Measurements from ENCODE around the gene ULK3.

DNA sequence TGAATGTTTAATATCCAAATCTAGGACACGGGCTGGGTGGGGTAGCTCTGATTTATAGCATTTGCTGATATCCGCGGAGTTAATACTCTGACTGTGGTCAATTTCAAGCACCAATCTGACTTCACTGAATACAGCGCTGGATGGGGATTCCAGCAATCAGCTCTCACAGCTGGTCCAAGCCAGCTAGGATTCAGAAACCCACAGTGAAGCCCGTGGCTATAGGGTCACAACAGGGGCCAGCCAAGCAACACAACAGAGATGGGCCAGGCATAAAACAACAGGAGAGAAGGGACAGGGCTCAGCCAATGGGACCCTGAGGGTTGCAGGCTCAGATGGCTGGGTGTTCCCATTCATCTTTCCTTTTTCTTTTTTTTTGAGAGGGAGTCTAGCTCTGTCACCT, 35.7 kb downstream of the ULK3 start:
- TF ChIP-seq, protein P1, sequence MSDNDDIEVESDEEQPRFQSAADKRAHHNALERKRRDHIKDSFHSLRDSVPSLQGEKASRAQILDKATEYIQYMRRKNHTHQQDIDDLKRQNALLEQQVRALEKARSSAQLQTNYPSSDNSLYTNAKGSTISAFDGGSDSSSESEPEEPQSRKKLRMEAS (CRISPR knock-in tag; IDR thresholded peaks at IDR 0.05): no peak
- TF ChIP-seq, protein P2, sequence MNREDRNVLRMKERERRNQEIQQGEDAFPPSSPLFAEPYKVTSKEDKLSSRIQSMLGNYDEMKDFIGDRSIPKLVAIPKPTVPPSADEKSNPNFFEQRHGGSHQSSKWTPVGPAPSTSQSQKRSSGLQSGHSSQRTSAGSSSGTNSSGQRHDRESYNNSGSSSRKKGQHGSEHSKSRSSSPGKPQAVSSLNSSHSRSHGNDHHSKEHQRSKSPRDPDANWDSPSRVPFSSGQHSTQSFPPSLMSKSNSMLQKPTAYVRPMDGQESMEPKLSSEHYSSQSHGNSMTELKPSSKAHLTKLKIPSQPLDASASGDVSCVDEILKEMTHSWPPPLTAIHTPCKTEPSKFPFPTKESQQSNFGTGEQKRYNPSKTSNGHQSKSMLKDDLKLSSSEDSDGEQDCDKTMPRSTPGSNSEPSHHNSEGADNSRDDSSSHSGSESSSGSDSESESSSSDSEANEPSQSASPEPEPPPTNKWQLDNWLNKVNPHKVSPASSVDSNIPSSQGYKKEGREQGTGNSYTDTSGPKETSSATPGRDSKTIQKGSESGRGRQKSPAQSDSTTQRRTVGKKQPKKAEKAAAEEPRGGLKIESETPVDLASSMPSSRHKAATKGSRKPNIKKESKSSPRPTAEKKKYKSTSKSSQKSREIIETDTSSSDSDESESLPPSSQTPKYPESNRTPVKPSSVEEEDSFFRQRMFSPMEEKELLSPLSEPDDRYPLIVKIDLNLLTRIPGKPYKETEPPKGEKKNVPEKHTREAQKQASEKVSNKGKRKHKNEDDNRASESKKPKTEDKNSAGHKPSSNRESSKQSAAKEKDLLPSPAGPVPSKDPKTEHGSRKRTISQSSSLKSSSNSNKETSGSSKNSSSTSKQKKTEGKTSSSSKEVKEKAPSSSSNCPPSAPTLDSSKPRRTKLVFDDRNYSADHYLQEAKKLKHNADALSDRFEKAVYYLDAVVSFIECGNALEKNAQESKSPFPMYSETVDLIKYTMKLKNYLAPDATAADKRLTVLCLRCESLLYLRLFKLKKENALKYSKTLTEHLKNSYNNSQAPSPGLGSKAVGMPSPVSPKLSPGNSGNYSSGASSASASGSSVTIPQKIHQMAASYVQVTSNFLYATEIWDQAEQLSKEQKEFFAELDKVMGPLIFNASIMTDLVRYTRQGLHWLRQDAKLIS (CRISPR knock-in tag; IDR thresholded peaks at IDR 0.05; ENCODE audit: borderline replicate concordance): no peak
- TF ChIP-seq ZNF416 (CRISPR knock-in tag; IDR thresholded peaks at IDR 0.05) (no peak), CREM (CRISPR knock-in tag; IDR thresholded peaks at IDR 0.05) (no peak), ATF1 (CRISPR knock-in tag; IDR thresholded peaks at IDR 0.05) (no peak), JUN (CRISPR knock-in tag; IDR thresholded peaks at IDR 0.05) (no peak), CREB1 (CRISPR knock-in tag; IDR thresholded peaks at IDR 0.05) (no peak), SMAD3 (CRISPR knock-in tag; IDR thresholded peaks at IDR 0.05; ENCODE audit: borderline replicate concordance) (no peak)
- TF ChIP-seq, protein P3, sequence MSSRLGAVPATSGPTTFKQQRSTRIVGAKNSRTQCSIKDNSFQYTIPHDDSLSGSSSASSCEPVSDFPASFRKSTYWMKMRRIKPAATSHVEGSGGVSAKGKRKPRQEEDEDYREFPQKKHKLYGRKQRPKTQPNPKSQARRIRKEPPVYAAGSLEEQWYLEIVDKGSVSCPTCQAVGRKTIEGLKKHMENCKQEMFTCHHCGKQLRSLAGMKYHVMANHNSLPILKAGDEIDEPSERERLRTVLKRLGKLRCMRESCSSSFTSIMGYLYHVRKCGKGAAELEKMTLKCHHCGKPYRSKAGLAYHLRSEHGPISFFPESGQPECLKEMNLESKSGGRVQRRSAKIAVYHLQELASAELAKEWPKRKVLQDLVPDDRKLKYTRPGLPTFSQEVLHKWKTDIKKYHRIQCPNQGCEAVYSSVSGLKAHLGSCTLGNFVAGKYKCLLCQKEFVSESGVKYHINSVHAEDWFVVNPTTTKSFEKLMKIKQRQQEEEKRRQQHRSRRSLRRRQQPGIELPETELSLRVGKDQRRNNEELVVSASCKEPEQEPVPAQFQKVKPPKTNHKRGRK (CRISPR knock-in tag; IDR thresholded peaks at IDR 0.05; ENCODE audit: borderline replicate concordance): no peak
- TF ChIP-seq, protein P4, sequence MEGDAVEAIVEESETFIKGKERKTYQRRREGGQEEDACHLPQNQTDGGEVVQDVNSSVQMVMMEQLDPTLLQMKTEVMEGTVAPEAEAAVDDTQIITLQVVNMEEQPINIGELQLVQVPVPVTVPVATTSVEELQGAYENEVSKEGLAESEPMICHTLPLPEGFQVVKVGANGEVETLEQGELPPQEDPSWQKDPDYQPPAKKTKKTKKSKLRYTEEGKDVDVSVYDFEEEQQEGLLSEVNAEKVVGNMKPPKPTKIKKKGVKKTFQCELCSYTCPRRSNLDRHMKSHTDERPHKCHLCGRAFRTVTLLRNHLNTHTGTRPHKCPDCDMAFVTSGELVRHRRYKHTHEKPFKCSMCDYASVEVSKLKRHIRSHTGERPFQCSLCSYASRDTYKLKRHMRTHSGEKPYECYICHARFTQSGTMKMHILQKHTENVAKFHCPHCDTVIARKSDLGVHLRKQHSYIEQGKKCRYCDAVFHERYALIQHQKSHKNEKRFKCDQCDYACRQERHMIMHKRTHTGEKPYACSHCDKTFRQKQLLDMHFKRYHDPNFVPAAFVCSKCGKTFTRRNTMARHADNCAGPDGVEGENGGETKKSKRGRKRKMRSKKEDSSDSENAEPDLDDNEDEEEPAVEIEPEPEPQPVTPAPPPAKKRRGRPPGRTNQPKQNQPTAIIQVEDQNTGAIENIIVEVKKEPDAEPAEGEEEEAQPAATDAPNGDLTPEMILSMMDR (IDR thresholded peaks at IDR 0.05): no peak
- TF ChIP-seq, protein P5, sequence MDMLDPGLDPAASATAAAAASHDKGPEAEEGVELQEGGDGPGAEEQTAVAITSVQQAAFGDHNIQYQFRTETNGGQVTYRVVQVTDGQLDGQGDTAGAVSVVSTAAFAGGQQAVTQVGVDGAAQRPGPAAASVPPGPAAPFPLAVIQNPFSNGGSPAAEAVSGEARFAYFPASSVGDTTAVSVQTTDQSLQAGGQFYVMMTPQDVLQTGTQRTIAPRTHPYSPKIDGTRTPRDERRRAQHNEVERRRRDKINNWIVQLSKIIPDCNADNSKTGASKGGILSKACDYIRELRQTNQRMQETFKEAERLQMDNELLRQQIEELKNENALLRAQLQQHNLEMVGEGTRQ (CRISPR knock-in tag; IDR thresholded peaks at IDR 0.05): no peak
- TF ChIP-seq, protein P6, sequence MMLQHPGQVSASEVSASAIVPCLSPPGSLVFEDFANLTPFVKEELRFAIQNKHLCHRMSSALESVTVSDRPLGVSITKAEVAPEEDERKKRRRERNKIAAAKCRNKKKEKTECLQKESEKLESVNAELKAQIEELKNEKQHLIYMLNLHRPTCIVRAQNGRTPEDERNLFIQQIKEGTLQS (CRISPR knock-in tag; conservative IDR thresholded peaks at IDR 0.05): no peak

All from WTC11 (cell line).